Mononuclear cell (primary cell): ENCODE results near the gene UNC13B. TPM values are rescaled to one million over a fixed set of nuclear protein-coding genes. Genes with fewer than 3 reads are reported as not detected.
"Not testable (repeated sequence)": the region's sequence is repeated elsewhere in the genome, so short reads cannot be mapped to it uniquely, and the experiment has no call there.

Experiments used
- H3K27me3 ChIP-seq: 2 replicates; pipeline ENCODE4 v1.6.0; 2011; ENCODE audit warnings: low read length, control low read depth; ENCODE audit not compliant: insufficient read depth
- H3K4me1 ChIP-seq: 2 replicates; pipeline ENCODE4 v1.5.1; 2011; ENCODE audit warnings: mild to moderate bottlenecking, low read length, control low read depth; ENCODE audit not compliant: insufficient read depth
- H3K4me3 ChIP-seq: 2 replicates; pipeline ENCODE4 v1.5.1; 2011; ENCODE audit warnings: mild to moderate bottlenecking, low read length, moderate library complexity
- H3K9me3 ChIP-seq: 2 replicates; pipeline ENCODE4 v1.5.1; 2011; ENCODE audit warnings: low read depth, mild to moderate bottlenecking, control low read depth, low read length
- total RNA-seq: library from RNA; depleted of rRNA; stranded (reverse); fragments of >200 nt; gene quantifications from one replicate; pipeline ENCODE4 v1.2.3, GENCODE V29; 2012

UNC13B gene
- total RNA-seq, 1 donor: 0.31 TPM

- H3K4me1 ChIP-seq, H3K27me3 ChIP-seq, H3K9me3 ChIP-seq, H3K4me3 ChIP-seq: not testable (repeated sequence)
Observed at GRCh38 chr9:35182996-35183754, 21.4 kb downstream of the UNC13B start.

GRCh38 chr9:35183755-35184480 is 22.1 kb downstream of the UNC13B start:
- not testable (repeated sequence) for H3K4me3 ChIP-seq, H3K27me3 ChIP-seq, H3K9me3 ChIP-seq, H3K4me1 ChIP-seq

DNA sequence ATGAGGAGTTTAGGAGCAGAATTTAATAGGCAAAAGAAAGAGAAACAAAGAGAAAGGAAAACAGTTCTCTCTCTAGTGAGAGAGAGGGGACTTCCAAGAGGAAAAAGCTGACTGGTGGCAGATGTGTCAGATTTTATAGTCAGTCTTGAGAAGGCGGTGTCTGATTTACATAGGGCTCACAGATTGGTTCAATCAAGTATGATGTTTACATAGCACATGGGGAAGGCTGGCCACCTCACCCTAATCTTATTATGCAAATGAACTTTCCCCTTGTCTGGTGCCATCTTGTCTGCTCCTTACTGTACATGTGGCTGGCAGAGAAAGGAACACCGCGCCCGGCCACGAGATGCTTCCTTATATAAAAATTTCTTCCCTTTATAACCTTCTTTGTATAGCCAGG is 24.7 kb downstream of the UNC13B start:
- Histone ChIP-seq H3K4me1 (no peaks in the 10 kb centered on the region), H3K9me3 (peaks cover 2% of the 10 kb centered on the region), H3K27me3 (no peaks in the 10 kb centered on the region), H3K4me3 (no peak overlapping the region)

DNA sequence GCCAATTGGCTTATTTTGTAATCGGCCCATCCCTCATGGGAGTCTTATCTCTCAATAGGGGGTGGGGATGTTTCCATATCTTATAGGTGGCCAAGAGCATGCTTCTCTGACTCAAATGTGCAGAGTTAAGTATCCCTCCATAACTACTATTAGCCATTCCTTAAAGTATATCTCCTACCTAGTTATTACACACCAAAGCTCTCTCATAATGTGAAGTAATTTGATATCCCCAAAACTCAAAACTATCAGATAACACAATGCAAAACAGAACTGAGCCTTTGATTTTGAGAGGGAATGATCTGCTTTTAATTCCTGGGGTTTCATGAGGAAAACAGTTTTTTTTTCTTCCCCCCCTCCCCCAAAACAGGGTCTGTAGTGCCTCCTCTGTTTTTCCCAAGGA is 28.4 kb downstream of the UNC13B start:
- Histone ChIP-seq H3K4me3 (no peak overlapping the region), H3K27me3 (no peaks in the 10 kb centered on the region), H3K9me3 (peaks cover 22% of the 10 kb centered on the region), H3K4me1 (no peaks in the 10 kb centered on the region)

DNA sequence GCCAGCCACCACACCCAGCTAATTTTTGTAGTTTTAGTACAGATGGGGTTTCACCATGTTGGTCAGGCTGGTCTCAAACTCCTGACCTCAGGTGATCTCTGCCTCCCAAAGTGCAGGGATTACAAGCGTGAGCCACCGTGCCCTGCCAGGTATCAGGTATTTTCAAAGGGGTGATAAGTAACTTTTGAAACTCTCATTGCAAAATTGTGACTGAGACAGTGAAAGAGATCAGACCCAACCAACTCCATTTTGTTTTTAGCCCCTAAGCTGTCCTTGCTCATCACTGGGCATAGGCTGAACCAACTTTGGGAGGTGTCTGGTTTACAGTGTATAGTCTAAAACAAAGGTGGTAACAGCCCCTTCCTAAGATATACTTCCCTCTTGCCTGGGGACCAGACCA is 29.3 kb downstream of the UNC13B start:
- no peaks in the 10 kb centered on the region for H3K4me1 ChIP-seq
- H3K4me3 ChIP-seq: no peak overlapping the region
- no peaks in the 10 kb centered on the region for H3K27me3 ChIP-seq
- peaks cover 22% of the 10 kb centered on the region for H3K9me3 ChIP-seq

DNA sequence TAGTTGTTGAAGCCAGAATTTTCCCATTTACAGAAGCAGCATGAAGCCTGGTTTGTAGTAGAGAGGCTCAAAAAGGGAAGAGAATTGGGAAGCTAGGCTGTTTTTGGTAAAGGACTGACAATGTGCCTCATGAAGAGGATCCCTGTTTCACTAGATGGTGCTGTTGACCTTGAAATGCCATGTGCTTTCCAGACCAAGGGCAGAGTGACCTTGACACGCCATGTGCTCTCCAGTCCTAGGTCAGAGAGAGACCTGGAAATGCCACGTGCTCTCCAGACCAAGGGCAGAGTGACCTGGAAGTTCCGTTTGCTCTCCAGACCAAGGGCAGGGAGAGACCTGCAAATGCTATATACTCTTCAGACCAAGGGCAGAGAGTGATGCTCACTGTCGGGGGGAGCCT is 32.0 kb downstream of the UNC13B start:
- H3K4me3 ChIP-seq: no peak overlapping the region
- no peaks in the 10 kb centered on the region for H3K27me3 ChIP-seq
- H3K9me3 ChIP-seq: peaks cover 22% of the 10 kb centered on the region
- H3K4me1 ChIP-seq: no peaks in the 10 kb centered on the region

DNA sequence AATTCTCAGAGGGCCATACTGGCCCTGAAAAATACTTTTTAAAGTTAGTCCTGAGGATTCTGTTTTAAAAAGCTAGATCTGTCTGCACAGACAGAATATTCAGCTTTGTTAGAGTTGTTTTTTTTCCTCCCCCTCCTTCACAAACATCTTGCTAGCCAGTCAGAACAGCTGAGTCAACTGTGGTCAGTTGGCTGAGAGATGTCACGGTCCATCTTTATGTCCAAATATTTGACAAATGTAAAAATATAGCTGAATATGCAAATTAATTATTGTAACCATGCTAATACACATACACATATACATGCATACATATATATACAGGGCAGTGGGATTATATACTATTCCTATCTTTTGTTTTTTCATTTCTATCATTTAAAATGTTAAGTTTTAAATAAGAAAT is 33.9 kb downstream of the UNC13B start:
- Histone ChIP-seq H3K9me3 (peaks cover 22% of the 10 kb centered on the region), H3K27me3 (no peaks in the 10 kb centered on the region), H3K4me1 (no peaks in the 10 kb centered on the region), H3K4me3 (no peak overlapping the region)

DNA sequence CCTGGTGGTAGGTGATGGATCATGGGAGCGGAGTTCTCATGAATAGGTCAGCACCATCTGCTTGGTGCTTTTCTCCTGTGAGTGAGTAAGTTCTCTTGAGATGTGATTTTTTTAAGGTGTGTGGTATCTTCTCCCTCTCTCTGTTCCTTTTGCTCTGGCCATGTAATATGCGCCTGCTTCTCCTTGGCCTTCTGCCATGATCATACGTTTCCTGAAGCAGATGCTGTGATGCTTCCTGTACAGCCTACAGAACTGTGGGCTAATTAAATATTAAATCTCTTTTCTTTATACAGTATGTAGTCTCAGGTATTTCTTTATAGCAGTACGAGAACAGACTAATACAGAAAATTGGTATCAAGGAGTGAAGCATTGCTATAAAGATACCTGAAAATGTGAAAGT is 36.4 kb downstream of the UNC13B start:
- Histone ChIP-seq H3K27me3 (no peaks in the 10 kb centered on the region), H3K4me1 (no peaks in the 10 kb centered on the region), H3K9me3 (peaks cover 3% of the 10 kb centered on the region), H3K4me3 (no peak overlapping the region)

DNA sequence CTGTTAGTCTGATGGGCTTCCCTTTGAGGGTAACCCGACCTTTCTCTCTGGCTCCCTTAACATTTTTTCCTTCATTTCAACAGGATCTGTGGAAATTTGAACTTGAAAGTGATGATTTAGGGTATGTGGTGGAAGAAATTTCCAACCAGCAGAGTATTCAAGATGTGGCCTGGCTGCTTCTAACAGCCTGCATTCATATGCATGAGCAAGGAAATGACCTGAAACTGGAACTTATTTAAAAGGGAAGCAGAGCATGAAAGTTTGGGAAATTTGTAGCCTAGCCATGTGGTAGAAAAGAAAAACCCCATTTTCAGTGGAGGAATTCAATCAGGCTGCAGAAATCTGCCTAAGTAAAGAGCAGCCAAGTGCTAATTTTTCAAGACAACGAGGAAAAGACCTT is 41.7 kb downstream of the UNC13B start:
- no peak overlapping the region for H3K4me3 ChIP-seq
- H3K4me1 ChIP-seq: no peaks in the 10 kb centered on the region
- no peaks in the 10 kb centered on the region for H3K27me3 ChIP-seq
- peaks cover 16% of the 10 kb centered on the region for H3K9me3 ChIP-seq

DNA sequence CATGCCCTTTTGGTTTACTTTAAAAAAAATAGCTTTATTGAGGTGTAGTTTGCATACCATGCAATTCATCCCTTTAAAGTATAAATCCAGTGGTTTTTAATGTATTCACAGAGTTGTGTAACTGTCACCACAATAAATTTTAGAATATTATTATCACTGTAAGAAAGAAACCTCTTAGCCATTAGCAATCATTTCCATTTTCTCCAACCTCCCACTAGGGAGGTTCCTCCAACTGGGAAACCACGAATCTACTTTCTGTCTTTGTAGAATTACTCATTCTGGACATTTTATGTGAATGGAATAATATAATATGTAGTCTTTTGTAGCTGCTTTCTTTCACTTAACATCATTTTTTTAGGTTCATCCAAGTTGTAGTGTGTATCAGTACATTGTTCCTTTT is 43.5 kb downstream of the UNC13B start:
- Histone ChIP-seq H3K9me3 (peaks cover 16% of the 10 kb centered on the region), H3K27me3 (no peaks in the 10 kb centered on the region)

DNA sequence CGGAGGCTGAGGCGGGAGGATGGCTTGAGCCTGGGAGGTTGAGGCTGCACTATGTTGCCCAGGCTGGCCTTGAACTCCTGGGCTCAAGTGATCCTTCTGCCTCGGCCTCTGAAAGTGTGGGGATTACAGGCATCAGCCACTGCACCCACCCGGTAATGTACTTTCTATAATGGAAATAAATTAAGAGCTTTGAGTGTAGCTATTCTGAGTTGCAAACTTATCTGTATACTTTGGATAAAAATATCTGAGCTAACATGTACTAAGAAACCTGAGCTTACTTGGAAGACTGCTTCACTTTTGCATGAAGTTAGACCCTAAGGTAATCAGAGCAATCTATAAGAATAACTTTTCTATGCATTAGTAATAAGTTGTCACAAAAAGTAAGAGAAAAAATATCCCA is 50.0 kb downstream of the UNC13B start:
- H3K4me1 ChIP-seq: no peaks in the 10 kb centered on the region
- H3K9me3 ChIP-seq: no peaks in the 10 kb centered on the region
- peaks cover 2% of the 10 kb centered on the region for H3K27me3 ChIP-seq
- H3K4me3 ChIP-seq: no peak overlapping the region

More for the DNA sequence above, 43.5 kb downstream of the UNC13B start:
- no peak overlapping the region for H3K4me3 ChIP-seq
- no peaks in the 10 kb centered on the region for H3K4me1 ChIP-seq

GRCh38 chr9:35220659-35221338 is 59.0 kb downstream of the UNC13B start:
- H3K4me1 ChIP-seq: no peaks in the 10 kb centered on the region
- H3K27me3 ChIP-seq: no peaks in the 10 kb centered on the region
- H3K9me3 ChIP-seq: peaks cover 7% of the 10 kb centered on the region
- H3K4me3 ChIP-seq: no peak overlapping the region

GRCh38 chr9:35225677-35226076 is 63.9 kb downstream of the UNC13B start:
- Histone ChIP-seq H3K4me1 (no peaks in the 10 kb centered on the region), H3K27me3 (no peaks in the 10 kb centered on the region), H3K4me3 (no peak overlapping the region), H3K9me3 (peaks cover 7% of the 10 kb centered on the region)

DNA sequence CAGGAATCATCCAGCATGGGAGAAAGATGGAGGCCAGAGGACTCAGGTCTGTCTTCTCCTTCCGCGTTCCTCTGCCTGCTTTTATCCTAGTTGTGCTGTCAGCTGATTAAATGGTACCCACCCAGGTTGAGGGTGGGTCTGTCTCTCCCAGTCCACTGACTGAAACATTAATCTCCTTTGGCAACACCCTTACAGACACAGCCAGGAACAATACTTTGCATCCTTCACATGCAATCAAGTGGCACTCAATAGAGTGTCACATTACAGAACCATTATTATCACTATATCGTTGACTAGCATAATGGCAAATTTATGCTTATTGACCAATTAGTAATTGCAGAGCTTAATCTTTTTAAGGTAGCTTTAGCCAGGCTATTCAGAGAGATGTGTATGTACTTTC is 64.8 kb downstream of the UNC13B start:
- H3K27me3 ChIP-seq: no peaks in the 10 kb centered on the region
- peaks cover 7% of the 10 kb centered on the region for H3K9me3 ChIP-seq
- no peak overlapping the region for H3K4me3 ChIP-seq
- H3K4me1 ChIP-seq: no peaks in the 10 kb centered on the region

GRCh38 chr9:35227284-35227683 is 65.5 kb downstream of the UNC13B start:
- Histone ChIP-seq H3K27me3 (no peaks in the 10 kb centered on the region), H3K4me3 (no peak overlapping the region), H3K4me1 (no peaks in the 10 kb centered on the region), H3K9me3 (peaks cover 7% of the 10 kb centered on the region)
